ENCODE data around the gene CREB3L1.
A peak's percentile ranks its signal among the peaks of the same experiment; 100 is the strongest.

CREB3L1 gene

GRCh38 chr11:46309814-46310259 is 32.4 kb downstream of the CREB3L1 start:
- Histone ChIP-seq H3K4me3 (no peak overlapping the region), H3K27ac (no peak overlapping the region), H3K36me3 (ENCODE audit: insufficient read depth, low read length) (no peaks in the 10 kb centered on the region), H3K9ac (ENCODE audit: insufficient read length) (no peak overlapping the region), H3K9me3 (ENCODE audit: low read depth, low read length) (no peaks in the 10 kb centered on the region)
- no peak for DNase-seq (ENCODE audit: low read depth, low spot score)
- no peak for TF ChIP-seq POLR2AphosphoS5 (IDR thresholded peaks at IDR 0.05; ENCODE audit: borderline replicate concordance, low read depth, low read length)
- no peak for TF ChIP-seq EZH2 (IDR thresholded peaks at IDR 0.05)
- no peak for TF ChIP-seq FOXP2 (optimal IDR thresholded peaks at IDR 0.05; ENCODE audit: control extremely low read depth, extremely low read length, insufficient read depth)

- DNase-seq (ENCODE audit: low read depth, low spot score): peak; percentile 48
- no peaks in the 10 kb centered on the region for H3K36me3 ChIP-seq (ENCODE audit: insufficient read depth, low read length)
- H3K9me3 ChIP-seq (ENCODE audit: low read depth, low read length): no peaks in the 10 kb centered on the region
- H3K27ac ChIP-seq: no peak overlapping the region
- H3K4me3 ChIP-seq: no peak overlapping the region
- no peak overlapping the region for H3K9ac ChIP-seq (ENCODE audit: insufficient read length)
- no peak for TF ChIP-seq POLR2AphosphoS5 (IDR thresholded peaks at IDR 0.05; ENCODE audit: borderline replicate concordance, low read depth, low read length)
- TF ChIP-seq EZH2 (IDR thresholded peaks at IDR 0.05): no peak
- no peak for TF ChIP-seq FOXP2 (optimal IDR thresholded peaks at IDR 0.05; ENCODE audit: control extremely low read depth, extremely low read length, insufficient read depth)
These were observed 37.7 kb downstream of the CREB3L1 start for GRCh38 chr11:46315033-46315738.

- no peaks in the 10 kb centered on the region for H3K9me3 ChIP-seq (ENCODE audit: low read depth, low read length)
- TF ChIP-seq EZH2 (IDR thresholded peaks at IDR 0.05) (no peak), FOXP2 (optimal IDR thresholded peaks at IDR 0.05; ENCODE audit: control extremely low read depth, extremely low read length, insufficient read depth) (no peak)
- no peak overlapping the region for H3K9ac ChIP-seq (ENCODE audit: insufficient read length)
- H3K27ac ChIP-seq: no peak overlapping the region
- H3K4me3 ChIP-seq: no peak overlapping the region
- no peaks in the 10 kb centered on the region for H3K36me3 ChIP-seq (ENCODE audit: insufficient read depth, low read length)
- no peak for DNase-seq (ENCODE audit: low read depth, low spot score)
These were observed 38.5 kb downstream of the CREB3L1 start for GRCh38 chr11:46315783-46316563.

- TF ChIP-seq FOXP2 (optimal IDR thresholded peaks at IDR 0.05; ENCODE audit: control extremely low read depth, extremely low read length, insufficient read depth) (no peak), POLR2AphosphoS5 (IDR thresholded peaks at IDR 0.05; ENCODE audit: borderline replicate concordance, low read depth, low read length) (no peak)
- H3K9me3 ChIP-seq (ENCODE audit: low read depth, low read length): no peaks in the 10 kb centered on the region
- no peak overlapping the region for H3K27ac ChIP-seq
- DNase-seq (ENCODE audit: low read depth, low spot score): no peak
- no peaks in the 10 kb centered on the region for H3K36me3 ChIP-seq (ENCODE audit: insufficient read depth, low read length)
- H3K4me3 ChIP-seq: no peak overlapping the region
- no peak overlapping the region for H3K9ac ChIP-seq (ENCODE audit: insufficient read length)
These were observed 41.6 kb downstream of the CREB3L1 start for GRCh38 chr11:46319074-46319453.

GRCh38 chr11:46321757-46322156 is 44.3 kb downstream of the CREB3L1 start:
- Histone ChIP-seq H3K9me3 (ENCODE audit: low read depth, low read length) (no peaks in the 10 kb centered on the region), H3K36me3 (ENCODE audit: insufficient read depth, low read length) (no peaks in the 10 kb centered on the region), H3K27ac (no peak overlapping the region), H3K4me3 (no peak overlapping the region), H3K9ac (ENCODE audit: insufficient read length) (no peak overlapping the region)
- TF ChIP-seq POLR2AphosphoS5 (IDR thresholded peaks at IDR 0.05; ENCODE audit: borderline replicate concordance, low read depth, low read length) (no peak), FOXP2 (optimal IDR thresholded peaks at IDR 0.05; ENCODE audit: control extremely low read depth, extremely low read length, insufficient read depth) (no peak), EZH2 (IDR thresholded peaks at IDR 0.05) (no peak)
- no peak for DNase-seq (ENCODE audit: low read depth, low spot score)

- no peak for DNase-seq (ENCODE audit: low read depth, low spot score)
- no peak for TF ChIP-seq FOXP2 (optimal IDR thresholded peaks at IDR 0.05; ENCODE audit: control extremely low read depth, extremely low read length, insufficient read depth)
- TF ChIP-seq EZH2 (IDR thresholded peaks at IDR 0.05): no peak
- TF ChIP-seq POLR2AphosphoS5 (IDR thresholded peaks at IDR 0.05; ENCODE audit: borderline replicate concordance, low read depth, low read length): no peak
- Histone ChIP-seq H3K36me3 (ENCODE audit: insufficient read depth, low read length) (no peaks in the 10 kb centered on the region), H3K9me3 (ENCODE audit: low read depth, low read length) (no peaks in the 10 kb centered on the region), H3K4me3 (no peak overlapping the region), H3K27ac (no peak overlapping the region), H3K9ac (ENCODE audit: insufficient read length) (no peak overlapping the region)
These were observed 45.3 kb downstream of the CREB3L1 start for GRCh38 chr11:46322759-46323158.

- Histone ChIP-seq H3K36me3 (ENCODE audit: insufficient read depth, low read length) (no peaks in the 10 kb centered on the region), H3K9me3 (ENCODE audit: low read depth, low read length) (no peaks in the 10 kb centered on the region), H3K9ac (ENCODE audit: insufficient read length) (no peak overlapping the region), H3K27ac (no peak overlapping the region), H3K4me3 (no peak overlapping the region)
- TF ChIP-seq POLR2AphosphoS5 (IDR thresholded peaks at IDR 0.05; ENCODE audit: borderline replicate concordance, low read depth, low read length) (no peak), EZH2 (IDR thresholded peaks at IDR 0.05) (no peak), FOXP2 (optimal IDR thresholded peaks at IDR 0.05; ENCODE audit: control extremely low read depth, extremely low read length, insufficient read depth) (no peak)
- no peak for DNase-seq (ENCODE audit: low read depth, low spot score)
These were observed 49.5 kb downstream of the CREB3L1 start for GRCh38 chr11:46326813-46327416.

GRCh38 chr11:46327829-46328228 is 50.4 kb downstream of the CREB3L1 start:
- Histone ChIP-seq H3K9me3 (ENCODE audit: low read depth, low read length) (no peaks in the 10 kb centered on the region), H3K9ac (ENCODE audit: insufficient read length) (no peak overlapping the region), H3K36me3 (ENCODE audit: insufficient read depth, low read length) (no peaks in the 10 kb centered on the region), H3K27ac (no peak overlapping the region), H3K4me3 (no peak overlapping the region)
- no peak for DNase-seq (ENCODE audit: low read depth, low spot score)
- TF ChIP-seq FOXP2 (optimal IDR thresholded peaks at IDR 0.05; ENCODE audit: control extremely low read depth, extremely low read length, insufficient read depth) (no peak), POLR2AphosphoS5 (IDR thresholded peaks at IDR 0.05; ENCODE audit: borderline replicate concordance, low read depth, low read length) (no peak), EZH2 (IDR thresholded peaks at IDR 0.05) (no peak)

Measured in SK-N-MC (cell line).